ENCODE measurements around the gene FAM181A.

Gene FAM181A

DNA sequence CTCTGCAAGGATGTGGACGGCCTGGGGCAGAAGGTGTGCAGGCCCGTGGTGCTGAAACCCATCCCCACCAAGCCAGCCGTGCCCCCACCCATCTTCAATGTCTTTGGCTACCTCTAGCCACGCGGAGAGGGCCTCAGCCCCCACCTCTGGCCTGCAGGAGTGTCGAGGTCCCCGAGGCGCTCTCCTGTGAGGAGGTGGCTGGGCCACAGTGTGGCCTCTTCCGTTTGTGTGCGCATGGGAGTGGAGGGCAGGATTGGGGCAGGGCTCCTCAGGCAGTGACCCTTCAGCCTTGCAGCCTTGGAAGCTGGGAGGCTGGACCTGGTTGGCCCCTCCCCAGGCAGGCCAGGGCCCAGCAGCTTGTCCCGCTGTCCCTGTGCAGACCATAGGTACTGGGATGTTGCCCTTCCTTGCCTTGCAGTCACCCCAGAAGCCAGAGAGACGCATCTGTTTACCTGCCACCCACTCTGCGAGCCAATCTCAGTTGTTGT, 1.9 kb downstream of the FAM181A start:
- DNase-seq (ENCODE audit: low spot score) = no peak

DNA sequence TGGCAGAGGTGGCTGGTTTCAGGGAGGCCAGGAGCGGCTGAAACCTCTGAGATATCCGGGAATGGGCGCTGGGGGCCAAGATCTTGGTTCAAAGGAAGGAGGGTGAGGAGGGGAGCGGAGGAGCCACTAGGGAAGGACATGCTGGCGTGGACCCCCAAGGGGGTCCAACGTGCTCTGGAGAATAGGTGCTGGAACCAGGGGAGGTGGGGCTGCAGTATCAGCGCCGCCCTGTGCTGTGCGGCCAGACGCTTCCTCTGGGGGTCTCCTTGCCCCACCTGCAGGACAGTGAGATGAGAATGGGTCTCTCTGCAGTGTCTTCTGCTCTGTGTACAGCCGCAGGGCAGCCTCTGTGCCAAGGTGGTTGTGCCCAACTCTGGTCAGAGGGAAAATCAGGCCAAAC, 2.5 kb downstream of the FAM181A start:
- DNase-seq (ENCODE audit: low spot score) = no peak

- no peak for DNase-seq (ENCODE audit: low spot score)
Observed at GRCh38 chr14:93930296-93930988, 3.3 kb downstream of the FAM181A start.

GRCh38 chr14:93930989-93931307, 3.8 kb downstream of the FAM181A start:
- DNase-seq (ENCODE audit: low spot score) = no peak

GRCh38 chr14:93932642-93933041, 5.5 kb downstream of the FAM181A start:
- no peak for DNase-seq (ENCODE audit: low spot score)

GRCh38 chr14:93935213-93935612, 8.1 kb downstream of the FAM181A start:
- no peak for DNase-seq (ENCODE audit: low spot score)

- no peak for DNase-seq (ENCODE audit: low spot score)
Observed at GRCh38 chr14:93936245-93936644, 9.1 kb downstream of the FAM181A start.

- DNase-seq (ENCODE audit: low spot score) = no peak
Observed at GRCh38 chr14:93936926-93937325, 9.8 kb downstream of the FAM181A start.

DNA sequence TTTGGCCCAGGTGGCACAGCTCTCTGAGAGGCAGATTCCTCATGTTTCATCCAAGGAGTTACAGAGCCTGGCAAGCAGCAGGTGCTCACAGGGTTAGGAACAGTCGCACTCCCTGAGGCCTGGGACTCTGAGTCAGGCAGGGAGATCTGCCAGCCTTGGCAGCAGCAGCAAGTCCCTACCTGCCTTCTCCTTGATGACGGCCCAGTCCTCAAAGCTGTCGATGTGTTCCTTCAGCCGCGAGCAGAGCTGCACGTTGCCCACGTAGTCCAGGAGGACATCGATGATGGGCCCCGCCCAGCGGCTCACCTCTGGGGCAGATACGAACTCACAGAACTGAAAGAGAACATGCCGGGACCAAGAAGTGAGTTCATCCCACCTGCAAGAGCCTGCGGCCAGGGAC, 10.4 kb downstream of the FAM181A start:
- no peak for DNase-seq (ENCODE audit: low spot score)

DNA sequence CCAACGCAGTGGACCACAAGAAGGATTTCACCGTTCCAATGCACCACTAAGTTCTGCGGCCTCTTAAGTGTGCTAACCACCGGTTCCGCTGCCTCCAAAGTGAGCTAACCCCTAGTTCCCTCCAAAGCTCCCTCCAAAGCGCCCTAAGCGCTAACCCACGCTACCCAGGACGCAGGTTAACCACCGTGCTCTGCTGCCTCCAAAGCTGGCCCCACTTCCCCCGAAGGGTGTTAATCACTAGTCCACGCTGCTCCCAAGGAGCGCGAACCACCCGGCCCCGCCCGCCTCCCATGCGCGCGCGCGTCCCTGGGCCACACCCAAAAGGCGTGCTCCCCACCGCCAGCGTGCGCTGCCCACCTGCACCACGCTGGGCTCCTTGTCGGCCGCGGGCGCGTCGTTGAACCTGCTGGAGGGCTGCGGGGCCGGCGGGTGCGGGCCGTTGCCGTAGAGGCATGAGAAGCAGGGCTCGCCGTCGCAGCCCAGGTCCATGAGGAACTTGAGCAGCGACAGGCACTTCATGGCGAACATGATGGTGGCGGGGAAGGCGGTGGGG, 11.7 kb downstream of the FAM181A start:
- DNase-seq (ENCODE audit: low spot score) = no peak

DNA sequence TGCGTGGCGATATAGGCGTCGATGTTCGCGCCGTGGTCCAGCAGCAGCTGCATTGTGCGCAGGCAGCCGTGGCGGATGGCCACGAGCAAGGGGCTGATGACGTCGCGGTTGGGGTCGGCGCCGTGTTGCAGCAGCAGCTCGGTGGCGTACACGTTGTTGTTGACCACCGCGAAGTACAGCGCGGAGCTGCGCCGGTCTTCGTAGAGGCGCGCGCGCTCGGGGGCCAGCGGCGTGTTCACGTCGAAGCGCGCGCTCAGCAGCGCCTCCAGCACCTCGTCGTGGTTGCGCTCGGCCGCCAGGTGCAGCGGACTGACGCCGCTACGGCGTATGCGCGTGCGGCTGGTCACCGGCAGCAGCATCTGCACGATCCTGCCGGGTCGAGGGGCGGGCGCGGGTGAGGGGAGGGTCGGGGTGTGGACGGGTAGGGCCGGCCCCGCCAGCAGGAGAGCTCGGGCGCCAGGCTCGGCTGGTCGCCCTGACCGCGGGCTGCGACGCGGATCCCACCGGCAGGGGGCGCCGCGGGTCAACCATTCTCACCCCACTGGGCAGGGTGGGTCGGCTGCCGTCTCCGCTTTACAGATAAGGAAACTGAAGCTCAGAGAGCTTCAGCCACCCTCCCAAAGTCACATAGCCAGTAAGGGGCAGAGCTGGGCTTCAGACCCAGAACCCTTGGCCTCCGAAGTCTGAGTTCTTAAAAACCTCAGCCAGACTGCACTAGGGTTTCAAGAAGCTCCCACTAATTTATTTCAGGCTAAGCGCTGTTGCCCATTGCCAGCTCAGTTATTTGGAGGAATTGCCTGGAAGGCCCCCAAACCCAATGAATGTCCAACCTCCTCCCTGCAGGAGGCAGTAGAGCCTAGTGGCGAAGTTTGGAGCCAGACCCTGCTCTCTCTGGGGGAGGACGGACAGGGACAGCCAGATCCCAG, 12.4 kb downstream of the FAM181A start:
- peak; percentile 96 for DNase-seq (ENCODE audit: low spot score)

GRCh38 chr14:93940437-93940836, 13.3 kb downstream of the FAM181A start:
- DNase-seq (ENCODE audit: low spot score) = no peak

DNA sequence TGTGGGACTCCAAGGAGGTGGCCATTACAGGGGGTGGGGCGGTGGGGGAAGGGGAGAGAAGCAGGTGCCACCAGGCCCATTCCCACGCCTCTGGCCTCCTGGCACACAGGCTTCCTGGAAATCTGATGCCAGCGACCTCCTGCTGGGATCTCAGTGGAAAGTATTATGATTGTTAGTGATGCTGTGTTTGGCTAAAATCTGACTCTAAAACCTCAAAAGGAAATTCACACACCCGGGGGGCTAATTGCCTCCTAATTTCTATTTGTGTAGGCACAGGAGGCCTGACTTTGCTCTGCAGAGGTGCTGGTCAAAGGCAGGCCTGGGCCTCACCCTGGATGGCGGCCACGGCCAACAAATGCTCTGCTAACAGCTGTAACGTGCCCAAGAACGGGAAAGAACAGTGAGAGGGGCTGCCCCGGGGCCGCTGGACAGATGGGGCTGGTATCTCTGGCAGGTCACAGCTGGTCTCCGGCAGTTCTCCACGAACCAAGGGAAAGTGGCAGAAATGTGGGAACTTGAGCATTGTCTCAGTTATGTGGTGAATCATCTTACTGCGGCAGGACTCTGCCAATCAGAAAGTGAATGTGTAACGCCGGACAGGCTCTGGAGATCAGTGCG, 14.3 kb downstream of the FAM181A start:
- DNase-seq (ENCODE audit: low spot score) = no peak

- no peak for DNase-seq (ENCODE audit: low spot score)
Observed at GRCh38 chr14:93943052-93943451, 15.9 kb downstream of the FAM181A start.

- DNase-seq (ENCODE audit: low spot score) = no peak
Observed at GRCh38 chr14:93943930-93944329, 16.8 kb downstream of the FAM181A start.

DNA sequence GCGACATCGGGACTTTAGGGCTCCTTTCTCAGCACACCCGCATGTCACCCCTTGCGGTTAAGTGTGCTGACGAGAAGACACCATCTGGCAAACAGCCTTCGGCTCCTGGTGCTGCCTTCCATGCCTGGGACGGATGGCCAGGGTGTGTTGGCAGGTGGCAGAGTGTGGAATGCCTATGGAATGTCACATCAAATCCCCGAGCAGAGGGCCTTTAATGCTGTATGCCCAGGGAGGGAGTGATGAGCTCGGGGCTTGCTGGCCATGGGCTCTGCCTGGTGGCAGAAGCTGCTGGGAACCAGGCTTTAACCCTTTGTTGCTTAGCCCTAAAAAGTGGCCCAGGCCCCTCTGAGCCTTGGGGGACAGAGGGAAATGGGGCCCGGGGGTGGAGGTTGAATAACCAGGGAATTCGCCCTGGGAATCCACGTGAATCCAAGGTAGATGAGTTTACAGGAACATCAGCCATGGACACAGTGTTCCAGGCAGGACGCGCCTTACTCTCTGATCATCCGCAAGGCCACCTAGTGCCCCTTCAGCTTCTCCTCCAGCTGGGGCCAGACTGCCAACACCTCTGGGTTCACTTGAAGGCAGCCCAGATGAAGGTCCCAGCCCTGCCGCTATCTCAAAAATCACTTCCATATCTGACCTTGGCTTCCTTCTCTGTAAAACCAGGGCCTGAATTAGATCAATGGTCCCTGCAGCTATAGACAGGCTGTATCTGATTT, 17.4 kb downstream of the FAM181A start:
- DNase-seq (ENCODE audit: low spot score) = no peak

GRCh38 chr14:93945070-93945399, 17.9 kb downstream of the FAM181A start:
- DNase-seq (ENCODE audit: low spot score) = no peak

- no peak for DNase-seq (ENCODE audit: low spot score)
Observed at GRCh38 chr14:93946104-93946503, 19.0 kb downstream of the FAM181A start.

DNA sequence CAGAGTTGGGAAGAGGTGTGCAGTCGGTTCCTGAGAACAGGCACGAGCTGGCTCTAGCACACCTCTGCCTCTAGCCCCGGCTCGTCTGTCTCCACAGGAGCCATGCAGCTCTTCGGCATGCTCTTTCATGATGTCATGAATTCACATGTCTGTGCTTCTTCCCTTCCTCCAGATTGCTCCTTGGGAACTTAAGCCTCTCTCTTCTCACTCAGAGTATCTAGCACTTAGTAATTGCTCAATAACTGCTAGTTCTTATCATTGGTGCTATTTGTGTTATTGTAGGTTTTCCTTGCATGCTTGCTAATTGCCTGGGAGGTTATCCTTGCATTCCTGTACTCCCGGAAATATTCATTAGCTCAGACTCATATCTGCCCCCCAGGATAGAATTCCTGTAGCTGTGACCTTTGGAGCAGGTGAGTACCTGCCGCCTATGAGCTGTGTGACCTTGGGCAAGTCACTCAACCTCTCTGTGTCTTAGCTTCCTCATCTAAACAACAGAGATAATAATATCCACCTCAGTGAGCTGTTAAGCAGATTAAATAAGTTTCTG, 19.5 kb downstream of the FAM181A start:
- no peak for DNase-seq (ENCODE audit: low spot score)

DNA sequence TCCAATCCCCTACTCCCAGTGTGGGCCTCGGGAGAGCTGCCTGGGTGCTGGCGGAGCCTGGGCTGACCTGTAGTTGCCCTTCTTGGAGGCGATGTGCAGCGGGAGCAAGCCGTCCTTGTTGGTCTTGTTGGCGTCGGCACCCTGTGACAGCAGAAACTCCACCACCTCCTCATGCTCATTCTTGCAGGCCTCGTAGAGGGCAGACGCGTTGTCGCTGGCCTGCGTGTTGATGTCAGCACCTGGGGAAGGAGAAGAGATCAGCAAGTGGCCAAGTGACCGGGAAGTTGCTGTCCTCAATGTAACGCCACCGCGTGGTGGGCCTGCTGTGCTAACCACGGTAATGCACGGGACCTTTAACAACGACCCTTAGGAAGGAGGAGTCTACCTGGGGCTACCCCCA, 20.1 kb downstream of the FAM181A start:
- no peak for DNase-seq (ENCODE audit: low spot score)

- no peak for DNase-seq (ENCODE audit: low spot score)
Observed at GRCh38 chr14:93949511-93950075, 22.4 kb downstream of the FAM181A start.

All from ecto neural progenitor cell (in vitro differentiated cells).